Duodenal mucosa (tissue), 2 donors: ENCODE measurements around the gene GARIN3.
"Not testable (repeated sequence)": the region's sequence is repeated elsewhere in the genome, so short reads cannot be mapped to it uniquely, and the experiment has no call there.

Experiments used
- H3K27ac ChIP-seq: one replicate; pipeline ENCODE4 v1.7.0; 2013; ENCODE audit warnings: low read depth, low read length
- H3K27me3 ChIP-seq, 2 donors: one replicate each; pipeline ENCODE4 v1.7.0; 2013; ENCODE audit warnings: low read length in 2 of 2, control low read depth in 1 of 2; ENCODE audit not compliant: insufficient read depth in 2 of 2, control insufficient read depth in 1 of 2
- H3K36me3 ChIP-seq, 2 donors: one replicate each; pipeline ENCODE4 v1.7.0; 2013; ENCODE audit warnings: low read length in 2 of 2, control low read depth in 1 of 2; ENCODE audit not compliant: insufficient read depth in 2 of 2, control insufficient read depth in 1 of 2
- H3K4me1 ChIP-seq, 2 donors: one replicate each; pipeline ENCODE4 v1.7.0; 2013; ENCODE audit warnings: low read length in 2 of 2, control low read depth in 1 of 2; ENCODE audit not compliant: insufficient read depth in 2 of 2, control insufficient read depth in 1 of 2
- H3K4me3 ChIP-seq, 2 donors: one replicate each; pipeline ENCODE4 v1.7.0; 2013; ENCODE audit warnings: low read length in 2 of 2, low read depth in 1 of 2
- H3K9ac ChIP-seq, 2 donors: one replicate each; pipeline ENCODE4 v1.7.0; 2013; ENCODE audit warnings: low read length in 2 of 2, low read depth in 1 of 2
- H3K9me3 ChIP-seq, 2 donors: one replicate each; pipeline ENCODE4 v1.7.0; 2013; ENCODE audit warnings: low read length in 2 of 2, control low read depth in 1 of 2; ENCODE audit not compliant: control insufficient read depth in 1 of 2

The GARIN3 gene

GRCh38 chr5:157166214-157167213 is at the start of gene GARIN3:
GARIN3 (minus strand) TSS chr5:157166264; CDS start chr5:157166168, 96 bp downstream.
- H3K9ac ChIP-seq: no peak within 1 kb of the TSS
- H3K4me1 ChIP-seq: no peaks in the 10 kb centered on the region
- no peaks in the 10 kb centered on the region for H3K36me3 ChIP-seq
- H3K4me3 ChIP-seq: no peak within 1 kb of the TSS
- no peak within 1 kb of the TSS for H3K27ac ChIP-seq
- H3K27me3 ChIP-seq: no peaks in the 10 kb centered on the region
- H3K9me3 ChIP-seq: no peaks in the 10 kb centered on the region

- no peak overlapping the region for H3K9ac ChIP-seq
- H3K4me3 ChIP-seq: no peak overlapping the region
- no peaks in the 10 kb centered on the region for H3K27me3 ChIP-seq
- H3K9me3 ChIP-seq: no peaks in the 10 kb centered on the region
- no peak overlapping the region for H3K27ac ChIP-seq
- H3K36me3 ChIP-seq: no peaks in the 10 kb centered on the region
- H3K4me1 ChIP-seq: peaks cover 0 to 9% of the 10 kb centered on the region in 2 donors
These were observed 49.6 kb upstream of the GARIN3 start for GRCh38 chr5:157215514-157216167.

- H3K36me3 ChIP-seq: no peaks in the 10 kb centered on the region
- H3K27ac ChIP-seq: no peak overlapping the region
These were observed 48.9 kb upstream of the GARIN3 start for GRCh38 chr5:157214861-157215513.

GRCh38 chr5:157214415-157214814 is 48.4 kb upstream of the GARIN3 start:
- H3K9ac ChIP-seq: no peak overlapping the region
- H3K4me3 ChIP-seq: no peak overlapping the region
- no peak overlapping the region for H3K27ac ChIP-seq

More at GRCh38 chr5:157214861-157215513, 48.9 kb upstream of the GARIN3 start:
- Histone ChIP-seq H3K4me3 (no peak overlapping the region), H3K9ac (no peak overlapping the region), H3K4me1 (peaks cover 0 to 9% of the 10 kb centered on the region in 2 donors), H3K9me3 (no peaks in the 10 kb centered on the region), H3K27me3 (no peaks in the 10 kb centered on the region)

GRCh38 chr5:157213527-157214243 is 47.6 kb upstream of the GARIN3 start:
- Histone ChIP-seq H3K27ac (no peak overlapping the region), H3K9ac (no peak overlapping the region), H3K4me3 (no peak overlapping the region), H3K27me3 (no peaks in the 10 kb centered on the region), H3K36me3 (no peaks in the 10 kb centered on the region), H3K4me1 (peaks cover 0 to 9% of the 10 kb centered on the region in 2 donors), H3K9me3 (no peaks in the 10 kb centered on the region)

More at GRCh38 chr5:157214415-157214814, 48.4 kb upstream of the GARIN3 start:
- no peaks in the 10 kb centered on the region for H3K27me3 ChIP-seq
- H3K9me3 ChIP-seq: no peaks in the 10 kb centered on the region
- peaks cover 0 to 9% of the 10 kb centered on the region in 2 donors for H3K4me1 ChIP-seq
- H3K36me3 ChIP-seq: no peaks in the 10 kb centered on the region

GRCh38 chr5:157212307-157212706 is 46.2 kb upstream of the GARIN3 start:
- no peak overlapping the region for H3K4me3 ChIP-seq
- H3K9me3 ChIP-seq: no peaks in the 10 kb centered on the region
- H3K36me3 ChIP-seq: no peaks in the 10 kb centered on the region
- no peak overlapping the region for H3K27ac ChIP-seq
- H3K27me3 ChIP-seq: no peaks in the 10 kb centered on the region
- H3K9ac ChIP-seq: no peak overlapping the region
- H3K4me1 ChIP-seq: peaks cover 0 to 9% of the 10 kb centered on the region in 2 donors

GRCh38 chr5:157210652-157211051 is 44.6 kb upstream of the GARIN3 start:
- H3K9ac ChIP-seq, H3K9me3 ChIP-seq, H3K27me3 ChIP-seq, H3K36me3 ChIP-seq, H3K27ac ChIP-seq, H3K4me3 ChIP-seq, H3K4me1 ChIP-seq: not testable (repeated sequence)

GRCh38 chr5:157205708-157206107 is 39.6 kb upstream of the GARIN3 start:
- no peak overlapping the region for H3K4me3 ChIP-seq
- no peaks in the 10 kb centered on the region for H3K27me3 ChIP-seq
- H3K9ac ChIP-seq: no peak overlapping the region
- H3K36me3 ChIP-seq: no peaks in the 10 kb centered on the region
- H3K4me1 ChIP-seq: no peaks in the 10 kb centered on the region
- H3K27ac ChIP-seq: no peak overlapping the region
- peaks cover 0 to 3% of the 10 kb centered on the region in 2 donors for H3K9me3 ChIP-seq

GRCh38 chr5:157204765-157205164 is 38.7 kb upstream of the GARIN3 start:
- Histone ChIP-seq H3K9me3 (peaks cover 0 to 3% of the 10 kb centered on the region in 2 donors), H3K27ac (no peak overlapping the region), H3K27me3 (peaks cover 0 to 4% of the 10 kb centered on the region in 2 donors), H3K9ac (no peak overlapping the region), H3K36me3 (no peaks in the 10 kb centered on the region), H3K4me3 (no peak overlapping the region), H3K4me1 (no peaks in the 10 kb centered on the region)
